GM10847 (cell line): ENCODE data around the gene PTHLH.

ENCODE experiments used
- POLR2A ChIP-seq: IDR thresholded peaks from 2 replicates; pipeline ENCODE4 v1.6.1; 2011; ENCODE audit not compliant: insufficient read length; ENCODE audit errors: extremely low read depth

The PTHLH gene

GRCh38 chr12:27972721-27973120, at the start of gene PTHLH:
PTHLH (minus strand) TSS chr12:27972733; CDS start chr12:27969494, 3,239 bp downstream.
- TF ChIP-seq POLR2A: no peak

GRCh38 chr12:28021704-28022103, 49.2 kb upstream of the PTHLH start:
- TF ChIP-seq POLR2A: no peak

GRCh38 chr12:28017873-28018255, 45.3 kb upstream of the PTHLH start:
- no peak for TF ChIP-seq POLR2A

GRCh38 chr12:28017126-28017872, 44.8 kb upstream of the PTHLH start:
- no peak for TF ChIP-seq POLR2A

- TF ChIP-seq POLR2A: no peak
Observed at GRCh38 chr12:28015165-28015564, 42.6 kb upstream of the PTHLH start.

GRCh38 chr12:28014196-28014595, 41.7 kb upstream of the PTHLH start:
- TF ChIP-seq POLR2A: no peak

GRCh38 chr12:28012333-28012918, 39.9 kb upstream of the PTHLH start:
- no peak for TF ChIP-seq POLR2A

- no peak for TF ChIP-seq POLR2A
Observed at GRCh38 chr12:28010036-28010435, 37.5 kb upstream of the PTHLH start.

GRCh38 chr12:27999970-28000369, 27.4 kb upstream of the PTHLH start:
- TF ChIP-seq POLR2A: no peak

GRCh38 chr12:27999521-27999920, 27.0 kb upstream of the PTHLH start:
- no peak for TF ChIP-seq POLR2A

GRCh38 chr12:27998658-27999057, 26.1 kb upstream of the PTHLH start:
- no peak for TF ChIP-seq POLR2A

GRCh38 chr12:27998170-27998569, 25.6 kb upstream of the PTHLH start:
- no peak for TF ChIP-seq POLR2A

- TF ChIP-seq POLR2A: no peak
Observed at GRCh38 chr12:27996761-27997160, 24.2 kb upstream of the PTHLH start.

- TF ChIP-seq POLR2A: no peak
Observed at GRCh38 chr12:27995406-27995805, 22.9 kb upstream of the PTHLH start.

- no peak for TF ChIP-seq POLR2A
Observed at GRCh38 chr12:27988594-27989233, 16.2 kb upstream of the PTHLH start.

GRCh38 chr12:27987331-27987730, 14.8 kb upstream of the PTHLH start:
- no peak for TF ChIP-seq POLR2A
